Loucy (cell line): ENCODE data around the gene CHRNA3.

ENCODE experiments used
- H2AFZ ChIP-seq: fragments of 200-600 bp; sonication (generic); 2 replicates; pipeline ENCODE4 v1.6.0; 2016; ENCODE audit warnings: antibody characterized with exemption, mild to moderate bottlenecking, low read length, moderate library complexity
- H3F3A ChIP-seq: fragments of 200-600 bp; 2 replicates; pipeline ENCODE4 v1.6.0; 2016; ENCODE audit warnings: antibody characterized with exemption, low read depth, mild to moderate bottlenecking
- H3K27me3 ChIP-seq: fragments of 200-600 bp; sonication (generic); 2 replicates; pipeline ENCODE4 v1.6.1; 2014; ENCODE audit warnings: low read length, mild to moderate bottlenecking; ENCODE audit not compliant: insufficient read depth, poor library complexity, severe bottlenecking
- H3K36me3 ChIP-seq: fragments of 200-600 bp; sonication (generic); 2 replicates; pipeline ENCODE4 v1.6.1; 2016; ENCODE audit warnings: low read length; ENCODE audit not compliant: insufficient read depth
- H3K4me1 ChIP-seq: fragments of 200-600 bp; sonication (generic); 2 replicates; pipeline ENCODE4 v1.5.1; 2014; ENCODE audit warnings: low read length, mild to moderate bottlenecking; ENCODE audit not compliant: insufficient read depth, poor library complexity, severe bottlenecking
- H3K4me2 ChIP-seq: fragments of 200-600 bp; sonication (generic); 2 replicates; pipeline ENCODE4 v1.6.0; 2014; ENCODE audit warnings: antibody characterized with exemption, low read length, low read depth, mild to moderate bottlenecking; ENCODE audit not compliant: poor library complexity, severe bottlenecking
- H3K4me3 ChIP-seq: fragments of 200-600 bp; sonication (generic); 2 replicates; pipeline ENCODE4 v1.5.1; 2014; ENCODE audit warnings: low read length, mild to moderate bottlenecking, mixed read lengths; ENCODE audit not compliant: poor library complexity, severe bottlenecking
- H3K79me2 ChIP-seq: fragments of 200-600 bp; sonication (generic); 2 replicates; pipeline ENCODE4 v1.6.1; 2014; ENCODE audit warnings: low read length; ENCODE audit not compliant: insufficient read depth
- H3K9ac ChIP-seq: fragments of 200-600 bp; sonication (generic); 2 replicates; pipeline ENCODE4 v1.6.0; 2014; ENCODE audit warnings: mild to moderate bottlenecking, low read depth, low read length, moderate library complexity; ENCODE audit not compliant: poor library complexity, severe bottlenecking
- H3K9me2 ChIP-seq: fragments of 200-600 bp; sonication (generic); replicated peaks from 2 replicates; pipeline ENCODE4 v1.6.1; 2016; ENCODE audit warnings: low read depth, low read length, mixed read lengths
- H3K9me3 ChIP-seq: fragments of 200-600 bp; sonication (generic); 2 replicates; pipeline ENCODE4 v1.6.1; 2014; ENCODE audit warnings: mild to moderate bottlenecking, antibody characterized with exemption, low read length, low read depth; ENCODE audit not compliant: insufficient read depth
- H4K20me1 ChIP-seq: fragments of 200-600 bp; sonication (generic); 2 replicates; pipeline ENCODE4 v1.6.0; 2014; ENCODE audit warnings: antibody characterized with exemption, low read length, mild to moderate bottlenecking; ENCODE audit not compliant: insufficient read depth, poor library complexity, severe bottlenecking
- CTCF ChIP-seq: fragments of 200-600 bp; sonication (generic); conservative IDR thresholded peaks from 2 replicates; pipeline ENCODE4 v1.5.1; 2014; ENCODE audit warnings: mild to moderate bottlenecking, antibody characterized with exemption, low read length
- EZH2phosphoT487 ChIP-seq: fragments of 200-600 bp; IDR thresholded peaks from 2 replicates; pipeline ENCODE4 v1.6.1; 2018; ENCODE audit warnings: antibody characterized with exemption, mild to moderate bottlenecking, moderate library complexity, borderline replicate concordance

Gene CHRNA3

GRCh38 chr15:78629716-78630065 is 8.9 kb upstream of the CHRNA3 start:
- H3K4me2 ChIP-seq = no peak overlapping the region
- TF ChIP-seq EZH2phosphoT487 = no peak
- peaks cover 14% of the 10 kb centered on the region for H3K4me1 ChIP-seq
- no peak overlapping the region for H3K9ac ChIP-seq
- no peaks in the 10 kb centered on the region for H3K9me3 ChIP-seq
- no peaks in the 10 kb centered on the region for H3K27me3 ChIP-seq
- no peaks in the 10 kb centered on the region for H3K36me3 ChIP-seq
- H3K9me2 ChIP-seq = no peaks in the 10 kb centered on the region
- H3K79me2 ChIP-seq = no peaks in the 10 kb centered on the region
- H3F3A ChIP-seq = no peaks in the 10 kb centered on the region
- no peak overlapping the region for H3K4me3 ChIP-seq
- H2AFZ ChIP-seq = no peak overlapping the region
- H4K20me1 ChIP-seq = no peaks in the 10 kb centered on the region

GRCh38 chr15:78629031-78629715 is 8.4 kb upstream of the CHRNA3 start:
- H3K27me3 ChIP-seq = no peaks in the 10 kb centered on the region
- no peak for TF ChIP-seq CTCF
- TF ChIP-seq EZH2phosphoT487 = no peak
- H3K36me3 ChIP-seq = no peaks in the 10 kb centered on the region

GRCh38 chr15:78628227-78628626 is 7.4 kb upstream of the CHRNA3 start:
- no peaks in the 10 kb centered on the region for H3K9me3 ChIP-seq
- no peaks in the 10 kb centered on the region for H3K27me3 ChIP-seq
- no peaks in the 10 kb centered on the region for H3K79me2 ChIP-seq
- H3F3A ChIP-seq = no peaks in the 10 kb centered on the region
- H2AFZ ChIP-seq = no peak overlapping the region
- no peaks in the 10 kb centered on the region for H3K36me3 ChIP-seq
- H3K9ac ChIP-seq = no peak overlapping the region
- H3K4me3 ChIP-seq = no peak overlapping the region
- TF ChIP-seq EZH2phosphoT487 = no peak
- no peak for TF ChIP-seq CTCF
- no peaks in the 10 kb centered on the region for H4K20me1 ChIP-seq
- no peak overlapping the region for H3K4me2 ChIP-seq
- H3K4me1 ChIP-seq = peaks cover 14% of the 10 kb centered on the region
- no peaks in the 10 kb centered on the region for H3K9me2 ChIP-seq

More at GRCh38 chr15:78629031-78629715, 8.4 kb upstream of the CHRNA3 start:
- no peaks in the 10 kb centered on the region for H3K9me3 ChIP-seq
- H3K79me2 ChIP-seq = no peaks in the 10 kb centered on the region
- H3K9ac ChIP-seq = no peak overlapping the region
- peaks cover 14% of the 10 kb centered on the region for H3K4me1 ChIP-seq
- no peaks in the 10 kb centered on the region for H3F3A ChIP-seq
- no peak overlapping the region for H2AFZ ChIP-seq
- no peak overlapping the region for H3K4me3 ChIP-seq
- no peak overlapping the region for H3K4me2 ChIP-seq
- no peaks in the 10 kb centered on the region for H3K9me2 ChIP-seq
- no peaks in the 10 kb centered on the region for H4K20me1 ChIP-seq

DNA sequence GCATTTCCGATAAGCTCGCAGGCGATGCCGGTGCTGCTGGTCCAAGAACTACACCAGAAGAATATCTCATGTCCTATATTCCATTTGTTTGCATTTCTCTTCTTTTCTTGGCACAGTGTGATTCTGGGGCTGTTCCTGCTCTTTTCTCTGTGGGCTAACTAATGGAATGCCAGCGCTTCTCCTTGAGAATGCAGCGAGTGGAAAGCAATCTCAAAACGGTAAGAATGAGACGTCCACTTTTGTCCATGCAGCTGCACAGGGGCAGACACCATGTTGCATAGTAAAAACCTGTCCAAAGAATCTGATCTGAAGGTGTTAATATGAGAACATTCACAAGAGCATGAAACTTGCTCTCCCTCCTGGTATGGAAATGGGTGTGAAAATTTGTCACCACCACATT is 6.6 kb upstream of the CHRNA3 start:
- no peaks in the 10 kb centered on the region for H3K9me2 ChIP-seq
- H4K20me1 ChIP-seq = no peaks in the 10 kb centered on the region
- H3K9ac ChIP-seq = no peak overlapping the region
- TF ChIP-seq CTCF (no peak), EZH2phosphoT487 (no peak)
- H3K4me1 ChIP-seq = peaks cover 14% of the 10 kb centered on the region
- no peaks in the 10 kb centered on the region for H3K9me3 ChIP-seq
- no peak overlapping the region for H3K4me2 ChIP-seq
- H3F3A ChIP-seq = no peaks in the 10 kb centered on the region
- no peak overlapping the region for H3K4me3 ChIP-seq
- H2AFZ ChIP-seq = no peak overlapping the region
- no peaks in the 10 kb centered on the region for H3K79me2 ChIP-seq
- H3K27me3 ChIP-seq = no peaks in the 10 kb centered on the region
- no peaks in the 10 kb centered on the region for H3K36me3 ChIP-seq
